Endothelial cell of umbilical vein (primary cell): Measurements from ENCODE around the gene GPR161.

Experiments
- CTCF ChIP-seq, 2 donors: IDR thresholded peaks; 1 replicate in 1 of 2; 2 replicates in 1 of 2; pipeline ENCODE4 v1.5.1; 2011; ENCODE audit warnings: low read length in 2 of 2, mild to moderate bottlenecking in 2 of 2, moderate library complexity in 2 of 2, control low read depth in 1 of 2, inconsistent platforms in 1 of 2, low read depth in 1 of 2; ENCODE audit not compliant: insufficient read depth in 1 of 2; ENCODE audit errors: extremely low read depth in 1 of 2
- EZH2 ChIP-seq: IDR thresholded peaks from 2 replicates; pipeline ENCODE4 v1.6.1; 2012; ENCODE audit warnings: borderline replicate concordance, low read depth, mild to moderate bottlenecking, moderate library complexity, low read length, inconsistent platforms; ENCODE audit not compliant: severe bottlenecking
- FOS ChIP-seq: IDR thresholded peaks from 2 replicates; pipeline ENCODE4 v1.6.1; 2011; ENCODE audit warnings: mild to moderate bottlenecking, low read length, moderate library complexity, borderline replicate concordance; ENCODE audit not compliant: insufficient read depth
- MAX ChIP-seq: IDR thresholded peaks from 2 replicates; pipeline ENCODE4 v1.6.1; 2011; ENCODE audit not compliant: insufficient read depth, insufficient read length
- POLR2A ChIP-seq: IDR thresholded peaks from 2 replicates; pipeline ENCODE4 v1.6.1; 2012; ENCODE audit warnings: low read depth, mild to moderate bottlenecking, control low read depth, low read length
- POLR2AphosphoS5 ChIP-seq: IDR thresholded peaks from 2 replicates; pipeline ENCODE4 v1.6.1; 2012; ENCODE audit warnings: low read depth, mild to moderate bottlenecking, control low read depth, low read length, moderate library complexity; ENCODE audit not compliant: insufficient read depth

- TF ChIP-seq POLR2A (no peak), POLR2AphosphoS5 (no peak), CTCF (IDR thresholded peaks at IDR 0.05; ENCODE audit: extremely low read depth in 1 of 2, insufficient read depth in 1 of 2, low read depth in 1 of 2, low read length in 2 of 2) (no peak), FOS (no peak), EZH2 (no peak), MAX (no peak)
Measured at GRCh38 chr1:168102487-168102886, 34.2 kb downstream of the GPR161 start.
